Stimulated activated naive CD8-positive, alpha-beta T cell treated with anti-CD3 and anti-CD28 coated beads, Interleukin-15, Interleukin-2, amounts not matched to agents 100 U/mL and 50 U/mL, for 24 hours (primary cell): Measurements from ENCODE around the gene MREG.

Experiments used
- ATAC-seq: fragments of 150-1000 bp; cut with Tn5 transposase; one replicate; pipeline ENCODE4 v1.10.0; 2021
- DNase-seq: peaks from one replicate; pipeline ENCODE4 v3.0.0; 2021

Gene MREG, protein sequence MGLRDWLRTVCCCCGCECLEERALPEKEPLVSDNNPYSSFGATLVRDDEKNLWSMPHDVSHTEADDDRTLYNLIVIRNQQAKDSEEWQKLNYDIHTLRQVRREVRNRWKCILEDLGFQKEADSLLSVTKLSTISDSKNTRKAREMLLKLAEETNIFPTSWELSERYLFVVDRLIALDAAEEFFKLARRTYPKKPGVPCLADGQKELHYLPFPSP

DNA sequence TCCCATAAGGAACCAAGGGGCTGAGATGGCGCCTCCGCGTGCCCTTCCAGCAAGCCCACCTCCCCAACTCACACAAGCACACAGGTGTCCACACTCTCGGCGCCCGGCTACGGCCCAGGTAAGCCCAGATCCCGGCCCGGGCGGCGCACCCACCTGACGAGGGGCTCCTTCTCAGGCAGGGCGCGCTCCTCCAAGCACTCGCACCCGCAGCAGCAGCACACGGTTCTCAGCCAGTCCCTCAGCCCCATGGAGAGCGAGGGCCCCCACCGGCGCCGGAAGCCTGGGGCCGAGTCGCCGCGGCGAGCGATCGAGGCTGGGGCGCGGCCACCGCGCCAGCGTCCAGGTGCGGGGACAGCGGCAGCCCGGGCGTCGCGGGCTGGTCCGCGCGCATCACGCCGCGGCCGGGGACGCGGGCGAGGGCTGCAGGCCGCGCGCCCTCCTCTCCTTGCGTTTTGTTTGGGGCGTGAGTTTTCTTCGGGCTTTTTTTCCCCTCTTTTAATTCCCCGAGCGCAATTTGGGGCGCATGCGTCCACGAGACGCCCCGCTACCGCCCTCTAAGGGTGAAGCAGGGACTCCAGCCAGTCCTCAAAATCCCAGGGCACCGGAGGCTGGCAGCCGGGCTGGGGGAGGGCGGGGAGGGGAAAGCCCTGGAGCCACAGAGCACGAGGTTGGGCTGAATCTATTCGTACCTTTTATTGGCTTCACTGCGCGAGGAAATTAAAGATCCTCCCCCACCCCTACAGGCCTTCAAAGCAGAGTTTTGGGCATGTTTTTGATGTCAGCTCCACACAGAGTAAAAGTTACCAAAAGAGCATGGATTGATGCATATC lies at the start of gene MREG:
Gene MREG, minus strand, starts transcription at position 472 of the 830 bp plus-strand sequence. Its CDS starts 224 bp downstream, at position 248.
- ATAC-seq (peak; percentile 71), DNase-seq (peak; percentile 93)

DNA sequence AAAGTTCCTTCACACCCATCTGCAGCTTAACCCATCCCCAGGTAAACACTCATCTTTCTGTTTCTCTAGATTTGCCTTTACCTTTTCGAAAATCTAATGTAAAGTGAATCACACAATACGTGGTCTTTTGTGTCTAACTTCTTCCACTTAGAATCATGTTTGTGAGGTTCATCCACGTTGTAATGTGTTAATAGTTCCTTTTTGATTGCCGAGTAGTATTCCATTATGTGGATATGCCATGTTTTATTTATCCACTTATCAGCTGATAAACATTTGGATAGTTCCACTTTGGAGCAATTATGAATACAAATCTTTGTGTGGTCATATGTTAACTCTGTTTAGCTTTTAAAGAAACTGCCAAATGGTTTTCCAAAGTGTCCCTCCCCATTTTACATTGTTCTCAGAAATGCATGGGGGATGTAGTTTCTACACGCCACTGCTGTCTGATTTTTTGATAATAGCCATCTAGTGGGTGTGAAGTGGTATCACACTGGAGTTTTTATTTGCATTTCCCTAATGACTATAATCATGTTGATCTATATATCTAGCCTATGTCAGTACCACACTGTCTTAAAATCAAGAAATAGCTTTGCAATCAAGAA lies 46.0 kb upstream of the MREG start:
- DNase-seq, result no peak

DNA sequence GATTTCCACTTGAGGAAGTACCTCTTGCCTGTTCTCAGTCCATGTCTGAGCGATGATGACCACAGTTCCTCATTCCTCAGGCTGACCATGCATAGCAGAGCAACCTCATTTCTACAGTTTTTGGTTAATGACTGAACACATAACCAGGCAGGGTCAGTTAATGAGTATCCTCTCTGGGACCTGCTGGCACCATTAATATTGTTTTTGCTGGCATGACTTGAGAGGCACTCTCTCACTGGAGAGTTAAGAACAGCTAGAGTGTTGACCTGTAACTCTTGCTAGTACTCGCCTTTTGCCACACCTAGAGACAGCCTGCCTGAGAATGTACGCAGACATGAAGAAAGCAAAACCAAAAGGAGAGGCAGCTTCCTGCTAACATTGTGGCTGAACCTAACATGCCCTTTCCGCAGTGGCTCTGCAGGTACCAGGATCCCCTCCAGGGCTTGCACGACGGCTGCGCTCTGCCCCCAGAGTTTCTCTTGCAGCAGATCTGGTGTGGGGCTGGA lies 44.4 kb upstream of the MREG start:
- DNase-seq, result peak; percentile 61
- peak; percentile 96 for ATAC-seq

More for the DNA sequence above, 46.0 kb upstream of the MREG start:
- ATAC-seq, result no peak

DNA sequence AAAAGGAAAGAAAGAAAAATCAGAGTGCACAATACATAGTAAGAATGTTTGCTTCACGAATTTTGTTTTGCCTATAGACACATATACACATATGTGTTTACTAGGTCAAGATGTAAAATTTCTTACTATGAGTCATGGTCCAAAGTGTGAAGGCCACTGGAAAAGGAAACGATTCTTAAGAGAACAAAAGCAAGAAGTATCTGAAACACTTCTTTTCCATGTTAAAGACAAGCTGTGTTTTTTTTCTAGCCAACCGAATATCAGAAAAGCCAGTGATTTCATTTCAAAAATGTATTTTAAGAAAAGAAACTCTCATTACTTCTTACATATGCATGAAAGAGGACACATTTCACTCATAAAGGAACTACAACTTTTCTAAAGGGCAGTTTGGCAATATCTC lies 43.4 kb upstream of the MREG start:
- ATAC-seq (no peak), DNase-seq (no peak)

DNA sequence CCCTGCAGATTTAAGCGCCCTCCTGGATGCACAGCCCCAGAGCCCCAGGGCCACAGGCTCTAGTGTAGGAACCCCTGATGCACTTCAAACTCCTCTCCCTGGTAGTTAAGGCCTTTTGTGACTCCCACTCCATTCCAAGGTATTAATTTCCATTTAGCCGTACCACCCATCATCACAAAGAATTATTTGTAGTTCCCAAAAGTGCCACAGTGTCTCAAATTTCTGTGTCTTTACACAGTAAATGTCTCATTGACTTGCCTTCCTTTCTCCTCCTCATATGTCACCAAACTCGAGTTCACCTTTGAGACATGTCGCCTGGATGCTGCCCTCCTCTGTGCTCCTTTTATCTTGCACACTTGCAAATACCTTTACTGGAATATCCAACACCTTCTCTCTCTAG lies 42.3 kb upstream of the MREG start:
- ATAC-seq, result no peak

DNA sequence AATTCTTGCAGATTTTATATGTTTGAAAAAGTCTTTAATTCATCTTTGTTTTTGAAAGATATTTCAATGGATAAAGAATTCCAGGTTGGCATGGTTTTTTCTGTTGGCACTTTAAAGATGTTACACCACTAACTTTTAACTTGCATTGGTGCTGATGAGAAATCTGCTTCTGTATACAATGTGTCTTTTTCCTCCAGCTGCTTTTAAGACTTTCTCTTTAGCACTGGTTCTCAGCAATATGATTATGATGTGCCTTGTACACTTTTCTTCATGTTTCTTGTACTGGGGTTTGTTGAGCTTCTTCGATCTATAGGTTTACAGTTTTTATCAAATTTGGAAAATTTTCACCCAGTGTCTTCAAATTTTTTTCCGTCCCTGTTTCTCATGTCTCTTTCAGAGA lies 39.1 kb upstream of the MREG start:
- no peak for ATAC-seq

More for the DNA sequence above, 42.3 kb upstream of the MREG start:
- DNase-seq, result no peak

DNA sequence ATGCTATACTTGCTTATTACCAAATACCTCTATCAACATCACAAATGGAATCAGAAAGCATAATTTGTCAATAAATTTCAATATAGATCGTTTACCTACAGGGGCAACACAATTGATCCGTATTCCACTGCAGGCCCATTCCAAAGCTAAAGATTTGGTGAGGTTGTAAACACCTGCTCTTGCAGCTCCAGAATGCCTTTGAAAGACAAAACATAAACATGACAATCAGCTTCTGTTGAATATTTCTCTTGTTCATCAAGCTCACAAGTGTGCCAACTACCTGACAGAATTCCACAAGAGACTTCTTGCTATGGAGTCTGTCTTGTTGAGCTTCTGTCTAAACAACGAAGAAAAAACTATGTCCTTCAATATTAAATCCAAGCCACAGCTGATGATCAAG lies 38.0 kb upstream of the MREG start:
- DNase-seq, result no peak
- no peak for ATAC-seq

More for the DNA sequence above, 39.1 kb upstream of the MREG start:
- no peak for DNase-seq

DNA sequence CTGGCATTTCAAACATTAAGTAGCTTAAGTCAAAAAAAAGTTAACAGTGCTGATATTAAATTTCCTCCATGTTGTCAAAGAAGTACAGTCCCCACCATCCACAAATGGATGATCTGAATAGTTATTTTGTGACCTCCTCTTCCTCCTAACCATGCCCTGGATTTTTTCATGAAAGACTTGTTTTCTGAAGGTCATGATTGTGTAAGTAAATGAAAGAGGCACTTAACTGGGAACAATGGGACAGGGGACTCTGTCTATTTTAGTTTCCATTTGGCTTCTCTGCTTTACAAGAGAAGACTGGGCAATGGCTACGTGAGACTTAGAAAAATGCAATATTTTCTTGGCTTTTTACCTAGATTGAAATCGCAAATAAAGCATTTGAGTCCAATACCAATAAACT lies 36.1 kb upstream of the MREG start:
- DNase-seq, result no peak
- ATAC-seq, result no peak

DNA sequence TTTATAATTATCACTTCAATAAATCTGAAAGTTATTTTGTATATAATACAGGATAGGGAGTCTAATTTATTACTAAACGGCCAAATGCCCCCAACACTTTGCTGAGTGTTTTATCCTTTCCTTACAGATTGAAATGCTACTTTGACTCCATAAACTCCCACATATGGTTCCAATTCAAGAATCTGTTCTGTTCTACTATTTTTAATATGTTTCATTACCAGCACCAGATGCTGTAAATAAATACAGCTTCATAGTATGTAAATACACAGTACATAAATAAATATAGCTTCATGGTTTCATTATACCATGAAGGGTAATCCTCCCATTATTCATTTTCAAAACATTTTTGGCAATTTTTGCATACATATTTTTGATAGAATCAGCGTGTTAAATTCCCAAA lies 34.0 kb upstream of the MREG start:
- ATAC-seq, result no peak

DNA sequence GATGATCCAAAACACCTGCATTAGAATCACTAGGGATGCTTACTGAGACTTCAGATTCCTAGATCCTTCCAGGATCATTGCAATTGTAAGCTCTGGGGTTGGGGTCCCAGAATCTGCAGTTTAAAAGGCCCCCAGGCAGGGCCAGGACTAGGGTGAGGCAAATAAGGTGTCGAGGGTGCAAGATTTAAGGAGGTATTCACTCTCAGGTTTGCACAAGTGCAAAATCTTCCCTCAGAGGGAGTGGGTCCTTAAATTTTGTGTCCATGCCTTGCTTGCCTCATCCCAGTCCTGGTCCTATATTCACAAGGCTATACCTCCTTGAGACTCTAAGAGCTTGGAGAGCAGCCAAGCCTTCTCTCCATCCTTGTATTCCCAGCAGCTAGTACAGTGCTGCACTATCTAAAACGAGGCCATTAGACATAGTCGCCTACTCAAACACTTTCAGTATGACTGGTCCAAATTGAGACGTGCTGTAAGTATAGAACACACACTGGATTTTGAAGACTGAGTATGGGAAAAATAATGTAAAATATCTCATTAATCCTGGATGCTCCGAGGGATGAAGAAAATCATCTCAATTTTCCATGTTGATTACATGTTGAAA lies 31.6 kb upstream of the MREG start:
- DNase-seq, result no peak
- ATAC-seq, result peak; percentile 32

More for the DNA sequence above, 34.0 kb upstream of the MREG start:
- no peak for DNase-seq

DNA sequence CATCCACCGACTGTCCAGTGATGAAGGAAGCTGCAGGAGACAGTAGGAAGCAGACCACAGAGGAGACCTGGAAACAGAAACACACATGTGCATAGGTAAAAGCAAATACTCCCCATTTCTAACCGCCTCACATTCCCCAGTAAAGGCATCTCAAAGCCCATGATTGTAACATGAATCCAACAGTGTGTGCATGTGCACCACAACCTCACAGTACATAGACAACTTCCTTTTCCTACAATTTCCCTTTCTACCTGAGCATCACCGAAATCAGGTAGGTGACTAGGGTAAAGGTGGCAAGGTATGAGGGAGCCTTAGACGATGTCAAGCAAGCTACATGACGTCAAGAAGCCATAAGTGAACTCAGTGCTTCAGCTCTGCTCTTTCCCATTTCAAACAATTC lies 30.6 kb upstream of the MREG start:
- ATAC-seq (no peak), DNase-seq (no peak)

DNA sequence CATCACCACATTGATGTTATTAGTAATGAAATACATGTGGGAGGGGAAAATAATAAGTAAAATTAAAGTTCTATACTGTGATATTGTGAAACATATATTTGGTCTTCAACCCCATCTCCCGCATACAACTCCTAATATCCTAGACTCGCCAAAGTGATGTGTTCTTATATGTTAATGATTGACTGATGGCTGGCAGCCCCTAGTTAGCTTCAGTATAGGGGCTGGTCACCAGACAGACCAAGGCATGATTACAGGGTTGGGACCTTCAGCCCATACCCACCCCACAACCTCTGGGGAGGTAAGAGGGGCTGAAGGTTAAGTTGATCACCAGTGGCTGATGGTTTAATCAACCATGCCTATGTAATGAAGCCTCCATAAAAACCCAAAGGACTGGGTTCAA lies 28.1 kb upstream of the MREG start:
- DNase-seq (no peak), ATAC-seq (no peak)

DNA sequence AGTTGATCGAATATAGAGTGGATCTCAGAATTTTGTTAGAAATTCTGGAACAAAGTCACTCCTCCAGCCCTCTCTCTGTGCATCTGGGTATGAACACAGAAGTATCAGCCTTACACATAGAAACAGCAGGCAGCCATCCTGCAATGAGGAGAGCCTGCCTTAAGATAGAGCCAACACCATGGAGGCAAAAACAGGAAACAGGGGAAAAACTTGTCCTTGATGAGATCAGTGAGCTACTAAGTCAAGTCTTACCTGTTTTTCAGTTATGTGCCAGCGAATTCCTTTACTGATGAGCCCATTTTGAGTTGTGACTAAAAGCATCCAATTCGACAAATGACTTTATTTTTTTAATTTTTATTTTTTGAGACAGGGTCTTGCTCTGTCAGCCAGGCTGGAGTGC lies 26.6 kb upstream of the MREG start:
- no peak for DNase-seq
- ATAC-seq, result no peak

DNA sequence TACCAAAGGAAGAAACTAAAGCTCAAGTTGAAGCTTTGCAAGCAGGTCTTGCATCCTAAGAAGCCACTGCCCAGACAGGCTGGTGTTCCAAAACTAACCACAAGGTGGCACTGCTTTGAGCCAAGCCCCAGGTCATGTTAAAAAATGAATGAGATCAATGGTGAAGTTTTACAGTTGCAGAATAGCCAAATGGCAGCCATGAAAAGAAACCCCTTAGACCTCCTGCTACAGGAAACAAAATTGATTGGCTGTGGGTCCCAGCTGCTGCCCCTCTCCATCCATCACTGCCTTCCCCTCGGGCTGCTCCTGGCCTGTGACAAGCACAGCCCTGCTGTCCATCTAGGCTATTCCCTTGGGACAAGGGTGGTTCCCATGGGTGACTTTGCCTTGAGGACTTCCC lies 20.7 kb upstream of the MREG start:
- DNase-seq (peak; percentile 86), ATAC-seq (no peak)

DNA sequence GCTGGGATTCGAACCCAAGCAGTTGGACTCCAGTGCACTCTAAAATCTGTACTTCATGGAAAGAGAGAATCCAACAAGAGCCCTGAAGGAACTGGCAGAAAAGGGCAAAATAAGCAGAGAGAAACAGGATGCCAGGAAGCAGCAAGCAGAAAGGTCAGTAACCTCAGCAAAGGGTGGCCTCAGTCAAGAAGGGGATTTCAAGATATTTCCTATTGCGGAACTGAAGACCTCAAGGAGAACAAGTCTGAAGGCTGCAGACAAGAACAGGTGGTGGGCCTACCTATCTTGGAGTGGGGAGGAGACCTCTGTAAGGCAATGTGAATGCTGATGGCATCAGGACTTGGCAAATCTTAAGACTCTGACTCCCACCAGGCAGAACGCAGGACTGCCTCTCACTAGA lies 20.1 kb upstream of the MREG start:
- ATAC-seq (no peak), DNase-seq (no peak)

DNA sequence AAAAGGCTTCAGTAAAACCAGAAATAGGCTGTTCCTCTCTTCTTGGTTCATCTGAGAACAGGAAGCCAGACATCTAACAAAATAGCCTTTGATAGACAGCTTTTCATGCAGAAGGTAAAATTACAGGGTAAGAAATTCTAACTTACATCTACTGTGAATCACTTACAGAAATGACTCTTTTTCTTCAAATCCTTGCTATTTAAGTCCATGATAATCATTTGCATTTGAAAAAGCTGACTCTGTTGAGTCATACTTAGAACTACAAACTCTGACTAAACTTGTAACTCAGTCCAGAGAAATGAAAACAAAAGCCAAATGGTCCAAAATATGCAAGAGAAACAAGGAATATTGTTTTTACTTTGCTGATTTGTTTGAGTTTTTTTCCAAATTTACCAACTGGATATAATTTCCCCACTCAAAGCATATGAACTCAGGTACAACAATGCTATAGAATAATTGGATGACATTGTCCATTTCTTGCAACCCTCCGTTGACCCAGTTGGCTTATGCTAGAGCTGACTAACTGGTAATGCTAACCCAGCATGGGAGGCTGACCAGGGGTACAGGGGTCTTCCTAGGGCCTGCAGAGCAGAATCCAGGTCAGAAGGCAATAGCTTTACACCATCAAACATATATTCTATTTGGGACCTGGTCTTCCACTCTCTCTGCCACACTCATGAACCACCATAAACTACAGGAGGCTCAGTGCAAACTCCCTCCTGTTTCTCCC lies 18.8 kb upstream of the MREG start:
- DNase-seq (no peak), ATAC-seq (peak; percentile 83)

DNA sequence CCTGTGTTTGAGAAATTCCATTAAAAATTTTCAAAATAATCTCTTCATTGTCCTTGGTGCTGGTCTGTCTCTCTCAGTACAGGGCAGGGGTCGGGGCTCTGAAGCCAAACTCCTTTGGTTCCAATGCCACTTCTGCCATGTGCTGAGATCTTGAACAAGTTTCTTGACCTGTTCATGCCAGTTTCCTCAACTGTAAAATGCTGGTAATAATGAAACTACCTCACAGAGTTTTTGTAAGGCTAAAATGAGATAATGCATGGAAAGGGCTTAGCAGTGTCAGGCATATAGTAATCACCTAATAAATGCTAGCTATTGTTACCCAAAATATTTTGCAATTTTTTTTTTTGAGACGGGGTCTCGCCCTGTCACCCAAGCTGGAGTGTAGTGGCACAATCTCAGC lies 16.9 kb upstream of the MREG start:
- no peak for DNase-seq
- no peak for ATAC-seq

DNA sequence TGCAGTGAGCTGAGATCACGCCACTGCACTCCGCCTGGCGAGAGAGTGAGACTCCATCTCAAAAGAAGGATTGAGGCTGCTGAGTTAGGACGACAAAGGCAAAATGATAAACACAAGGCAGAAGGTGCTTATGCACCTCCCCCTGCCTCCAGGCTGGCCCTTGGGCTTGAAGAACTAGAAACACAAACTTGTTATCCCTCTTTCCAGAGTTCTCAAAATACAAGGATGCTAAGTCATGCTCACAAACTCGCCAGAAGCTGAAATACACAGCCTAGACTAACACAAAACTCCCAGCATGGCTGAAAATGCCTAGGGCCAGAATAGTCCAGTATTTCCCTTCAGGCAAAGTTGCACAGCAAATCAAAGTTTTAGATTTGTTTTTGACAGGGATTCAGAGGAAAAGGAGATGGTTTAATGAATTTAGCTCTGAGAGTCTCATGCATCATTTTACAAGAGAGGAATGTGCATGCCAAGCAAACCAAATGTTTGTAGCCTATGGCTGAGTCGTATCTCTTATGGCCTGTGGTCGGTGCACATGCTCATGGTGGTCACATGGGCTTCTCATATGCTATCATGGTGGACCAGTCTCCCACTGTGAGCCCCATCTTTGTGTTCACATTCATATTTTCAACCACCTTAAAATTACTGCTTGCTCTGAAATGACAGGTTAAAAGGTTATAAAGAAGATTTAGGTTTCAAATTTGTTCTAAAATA lies 16.2 kb upstream of the MREG start:
- ATAC-seq, result peak; percentile 65
- no peak for DNase-seq

DNA sequence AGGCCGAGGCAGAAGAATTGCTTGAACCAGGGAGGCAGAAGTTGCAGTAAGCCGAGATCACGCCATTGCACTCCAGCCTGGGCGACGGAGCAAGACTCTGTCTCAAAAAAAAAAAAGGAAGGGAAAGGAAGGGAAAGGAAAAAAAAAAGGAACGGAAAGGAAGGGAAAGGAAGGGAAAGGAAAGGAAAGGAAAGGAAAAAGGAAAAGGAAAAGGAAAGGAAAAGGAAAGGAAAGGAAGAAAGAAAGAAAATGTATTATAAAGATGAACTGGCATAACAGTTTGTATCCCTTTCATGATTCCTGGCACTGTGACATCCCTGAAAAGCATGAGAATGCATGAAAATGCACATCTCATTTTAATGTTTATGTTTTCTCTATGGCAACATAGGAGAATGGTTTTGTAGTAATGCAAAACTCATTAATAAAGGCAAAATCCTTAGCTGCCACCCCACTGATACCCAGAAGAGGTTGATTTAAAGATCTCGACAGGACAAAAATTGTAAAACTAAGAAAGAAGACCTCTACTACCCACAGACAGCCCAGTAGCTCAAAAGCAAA lies 11.5 kb upstream of the MREG start:
- no peak for ATAC-seq
- DNase-seq, result no peak

DNA sequence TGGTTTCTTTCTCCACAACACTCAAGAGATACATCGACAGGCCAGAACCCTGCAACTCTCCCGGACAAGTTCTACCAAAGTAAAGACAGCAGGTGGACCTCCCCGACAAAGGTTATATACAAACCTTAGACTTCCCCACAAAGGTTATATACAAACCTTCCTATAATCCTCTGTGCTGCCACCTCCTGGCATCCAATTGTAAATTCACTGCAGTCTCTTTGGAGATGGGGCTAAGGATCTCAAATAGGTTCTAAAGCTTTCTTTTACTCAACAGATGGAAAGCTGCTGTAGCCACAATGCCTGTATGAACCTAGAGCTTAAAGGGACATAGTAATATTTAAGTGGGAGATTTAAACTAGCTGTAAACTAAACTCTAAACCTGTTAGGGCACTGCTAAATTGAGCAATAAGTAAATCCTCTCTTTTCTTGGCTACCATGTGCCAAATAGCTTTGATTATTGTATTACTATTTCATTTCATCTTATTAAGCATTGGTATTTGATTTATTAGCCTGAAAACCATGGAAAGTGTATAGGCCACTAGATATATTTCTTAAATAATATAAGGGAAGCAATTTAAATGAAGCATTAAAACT lies 9.8 kb upstream of the MREG start:
- ATAC-seq (peak; percentile 88), DNase-seq (peak; percentile 62)
